HEK293T (cell line): Measurements from ENCODE around the gene MGMT.

Experiments
- CTCF ChIA-PET: fragments of 350-600 bp; formaldehyde crosslinking; extraction: SDS; loops from one replicate; lab custom pipeline; 2021; ENCODE audit warnings: antibody characterized with exemption, inconsistent platforms; lab: Yijun Ruan, JAX
- POLR2A ChIA-PET: fragments of 350-600 bp; formaldehyde crosslinking; extraction: SDS; loops from one replicate; lab custom pipeline; 2020; ENCODE audit warnings: antibody characterized with exemption, inconsistent platforms; lab: Yijun Ruan, JAX
- DNase-seq: peaks from one replicate; pipeline ENCODE4 v3.0.0; 2012; ENCODE audit warnings: mixed read lengths; ENCODE audit errors: extremely low spot score
- ARNT ChIP-seq: fragments of 450-650 bp; IDR thresholded peaks from 2 replicates; pipeline ENCODE4 v1.6.1; 2017; ENCODE audit warnings: mild to moderate bottlenecking
- BHLHE40 ChIP-seq: fragments of 450-650 bp; IDR thresholded peaks from 2 replicates; pipeline ENCODE4 v1.6.1; 2016; ENCODE audit warnings: mild to moderate bottlenecking, moderate library complexity, borderline replicate concordance
- CTBP1 ChIP-seq: fragments of 450-650 bp; IDR thresholded peaks from 2 replicates; pipeline ENCODE4 v1.6.1; 2016; ENCODE audit warnings: borderline replicate concordance
- ELF4 ChIP-seq: fragments of 450-650 bp; IDR thresholded peaks from 2 replicates; pipeline ENCODE4 v1.6.1; 2017; ENCODE audit warnings: antibody characterized with exemption
- FOXA1 ChIP-seq: fragments of 450-650 bp; IDR thresholded peaks from 2 replicates; pipeline ENCODE4 v1.6.1; 2016; ENCODE audit warnings: mild to moderate bottlenecking
- FOXK2 ChIP-seq: fragments of 450-650 bp; IDR thresholded peaks from 2 replicates; pipeline ENCODE4 v1.6.1; 2016; ENCODE audit warnings: mild to moderate bottlenecking
- FOXM1 ChIP-seq: fragments of 450-650 bp; IDR thresholded peaks from 2 replicates; pipeline ENCODE4 v1.6.1; 2017; ENCODE audit warnings: mild to moderate bottlenecking, borderline replicate concordance
- HDGF ChIP-seq: fragments of 450-650 bp; IDR thresholded peaks from 2 replicates; pipeline ENCODE4 v1.6.1; 2017; ENCODE audit warnings: antibody characterized with exemption, borderline replicate concordance
- L3MBTL2 ChIP-seq: fragments of 450-650 bp; conservative IDR thresholded peaks from 2 replicates; pipeline ENCODE4 v1.6.1; 2016; ENCODE audit warnings: mild to moderate bottlenecking
- LEF1 ChIP-seq: fragments of 450-650 bp; IDR thresholded peaks from 2 replicates; pipeline ENCODE4 v1.6.1; 2017; ENCODE audit warnings: mild to moderate bottlenecking, borderline replicate concordance
- NFRKB ChIP-seq: fragments of 450-650 bp; IDR thresholded peaks from 2 replicates; pipeline ENCODE4 v1.6.1; 2016; ENCODE audit warnings: mild to moderate bottlenecking, moderate library complexity
- PKNOX1 ChIP-seq: fragments of 450-650 bp; IDR thresholded peaks from 2 replicates; pipeline ENCODE4 v1.6.1; 2016
- SP1 ChIP-seq: fragments of 450-650 bp; IDR thresholded peaks from 2 replicates; pipeline ENCODE4 v1.6.1; 2017
- SUZ12 ChIP-seq: fragments of 450-650 bp; IDR thresholded peaks from 2 replicates; pipeline ENCODE4 v1.6.1; 2016; ENCODE audit warnings: mild to moderate bottlenecking
- TARDBP ChIP-seq: fragments of 450-650 bp; IDR thresholded peaks from 2 replicates; pipeline ENCODE4 v1.6.1; 2016
- ZNF384 ChIP-seq: fragments of 450-650 bp; IDR thresholded peaks from 2 replicates; pipeline ENCODE4 v1.6.1; 2016

The MGMT gene

DNA sequence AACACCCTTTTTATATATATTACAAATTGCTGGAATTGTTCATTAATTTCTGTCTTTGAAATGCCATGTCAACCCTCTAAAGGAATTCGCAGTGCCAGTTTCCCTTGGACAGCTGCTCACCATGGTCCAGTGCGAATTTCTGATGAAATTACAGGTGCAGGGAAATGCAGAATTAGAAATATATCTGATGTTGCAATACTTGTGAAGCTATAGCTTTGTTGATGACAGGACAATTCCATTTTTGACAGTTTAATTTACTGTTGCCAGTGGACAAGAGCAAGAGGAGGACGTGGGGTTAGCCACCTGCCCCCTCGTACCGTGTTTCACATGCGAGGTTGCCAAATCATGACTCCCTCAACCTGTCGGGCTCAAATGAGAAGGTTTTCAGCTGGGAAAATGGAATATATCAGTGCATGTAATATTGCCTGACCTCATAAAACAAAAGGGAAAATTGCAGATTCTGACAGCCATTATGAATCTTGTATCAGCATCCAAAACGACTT, 140.6 kb downstream of the MGMT start:
- POLR2A ChIA-PET, result no interaction called here
- no peak for TF ChIP-seq L3MBTL2
- no peak for TF ChIP-seq TARDBP
- TF ChIP-seq BHLHE40, result no peak
- no peak for TF ChIP-seq SP1
- TF ChIP-seq ELF4, result no peak
- TF ChIP-seq ARNT, result no peak
- no peak for TF ChIP-seq PKNOX1
- no peak for TF ChIP-seq FOXA1
- TF ChIP-seq LEF1, result no peak
- no peak for TF ChIP-seq CTBP1
- TF ChIP-seq NFRKB, result no peak
- no peak for TF ChIP-seq FOXK2
- TF ChIP-seq FOXM1, result no peak
- no peak for TF ChIP-seq ZNF384
- TF ChIP-seq HDGF, result no peak
- no peak for TF ChIP-seq SUZ12
- CTCF ChIA-PET, result no interaction called here
- DNase-seq, result no peak

DNA sequence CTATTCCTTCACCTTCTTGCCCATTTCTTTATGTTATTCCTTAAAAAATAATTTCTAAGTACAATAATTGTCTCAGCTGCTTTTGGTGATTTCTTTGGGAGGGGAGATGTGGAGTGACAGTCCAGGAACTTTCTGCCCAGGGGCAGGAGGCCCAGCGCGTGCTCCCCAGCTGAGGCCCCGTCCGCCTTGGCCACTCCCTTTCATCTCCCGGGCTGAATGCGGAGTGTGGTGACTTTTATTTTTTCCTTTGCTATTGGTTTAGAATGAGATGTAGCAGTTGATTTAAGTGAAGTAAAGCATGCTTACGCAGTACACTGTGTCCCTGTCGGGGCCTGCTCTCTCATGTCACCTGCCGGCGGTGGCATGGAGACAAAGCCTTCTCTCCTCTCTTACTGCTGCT, 141.6 kb downstream of the MGMT start:
- no peak for TF ChIP-seq ARNT
- TF ChIP-seq ELF4, result no peak
- no peak for TF ChIP-seq LEF1
- no peak for TF ChIP-seq TARDBP
- no peak for TF ChIP-seq SUZ12
- no peak for TF ChIP-seq BHLHE40
- no peak for TF ChIP-seq SP1
- TF ChIP-seq PKNOX1, result no peak
- TF ChIP-seq FOXA1, result no peak
- no peak for TF ChIP-seq FOXK2
- no peak for TF ChIP-seq L3MBTL2
- TF ChIP-seq CTBP1, result no peak
- no peak for TF ChIP-seq ZNF384
- TF ChIP-seq HDGF, result no peak
- no peak for TF ChIP-seq NFRKB
- TF ChIP-seq FOXM1, result no peak
- CTCF ChIA-PET, result no interaction called here
- DNase-seq, result no peak
- POLR2A ChIA-PET, result no interaction called here

DNA sequence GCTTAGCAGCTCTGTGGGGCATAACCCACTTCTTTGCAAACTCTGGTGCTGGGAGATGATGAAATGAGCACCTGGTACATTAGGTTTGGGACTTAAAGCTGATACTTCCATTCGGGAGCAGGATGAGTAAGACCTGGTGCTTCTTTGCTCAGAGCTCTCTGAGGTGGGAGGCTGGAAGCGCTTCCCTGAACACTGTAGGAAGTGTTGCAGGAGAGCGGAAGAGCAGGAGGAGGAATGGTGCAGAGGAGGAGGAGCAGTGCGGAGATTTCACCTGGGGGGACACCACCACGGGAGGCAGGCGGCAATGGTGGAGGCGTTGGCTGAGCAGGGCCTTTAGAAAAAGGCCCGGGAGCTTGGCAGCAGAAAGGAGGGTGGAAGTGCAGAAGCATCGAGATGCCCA, 142.5 kb downstream of the MGMT start:
- no peak for TF ChIP-seq BHLHE40
- no peak for TF ChIP-seq NFRKB
- no peak for TF ChIP-seq PKNOX1
- no peak for TF ChIP-seq LEF1
- CTCF ChIA-PET, result no interaction called here
- DNase-seq, result no peak
- POLR2A ChIA-PET, result no interaction called here

DNA sequence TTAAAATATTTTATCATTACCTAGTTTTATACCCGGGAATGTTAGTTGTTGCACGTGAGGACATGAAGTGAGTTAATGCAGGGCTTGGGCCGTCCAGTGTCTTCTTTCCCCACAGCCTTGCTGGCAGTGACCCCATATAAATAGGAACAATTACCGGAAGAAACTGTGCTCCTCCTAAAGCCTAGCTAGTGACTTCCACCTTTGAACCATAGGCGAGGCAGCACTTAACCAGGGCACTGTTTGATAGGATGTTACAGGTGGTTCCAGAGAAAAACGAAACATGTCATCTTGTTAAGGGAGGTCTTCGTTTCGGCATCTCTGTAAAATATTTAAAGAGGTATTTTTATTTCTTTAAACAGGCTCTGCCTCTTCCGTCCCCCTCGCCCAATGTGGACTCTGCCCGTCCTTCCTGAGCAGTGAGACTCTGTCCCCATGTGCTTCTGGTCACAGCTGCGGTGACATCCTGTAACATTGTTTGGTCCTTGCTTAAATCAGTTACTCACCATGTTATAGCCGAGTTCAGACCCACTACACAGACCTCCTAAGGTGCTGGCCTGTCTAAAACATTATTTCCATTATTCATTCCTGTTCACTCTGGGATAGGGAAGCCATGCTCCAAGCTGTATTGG, 145.6 kb downstream of the MGMT start:
- ChIA-PET CTCF (no interaction called here), POLR2A (no interaction called here)
- TF ChIP-seq CTBP1 (no peak), TARDBP (no peak), ARNT (no peak), FOXA1 (no peak), SUZ12 (no peak), LEF1 (no peak), L3MBTL2 (no peak), FOXK2 (no peak), FOXM1 (no peak), HDGF (no peak)
- no peak for DNase-seq

GRCh38 chr10:129613377-129613980, 146.4 kb downstream of the MGMT start:
- POLR2A ChIA-PET, result no interaction called here
- CTCF ChIA-PET, result no interaction called here

More at GRCh38 chr10:129613377-129613980, 146.4 kb downstream of the MGMT start:
- TF ChIP-seq FOXA1, result no peak
- TF ChIP-seq TARDBP, result no peak
- TF ChIP-seq HDGF, result no peak
- no peak for TF ChIP-seq FOXM1
- no peak for TF ChIP-seq L3MBTL2
- no peak for TF ChIP-seq SUZ12
- no peak for TF ChIP-seq ARNT
- TF ChIP-seq ZNF384, result no peak
- no peak for TF ChIP-seq SP1
- no peak for TF ChIP-seq NFRKB
- no peak for TF ChIP-seq LEF1
- TF ChIP-seq ELF4, result no peak
- no peak for TF ChIP-seq PKNOX1
- no peak for TF ChIP-seq FOXK2
- TF ChIP-seq BHLHE40, result no peak
- no peak for TF ChIP-seq CTBP1
- no peak for DNase-seq
